DOHH2 (cell line): ENCODE results near the gene PTMS.

Experiments
- EZH2phosphoT487 ChIP-seq: fragments of 200-600 bp; sonication (generic); IDR thresholded peaks from 2 replicates; pipeline ENCODE4 v1.6.1; 2017; ENCODE audit warnings: borderline replicate concordance, mild to moderate bottlenecking, antibody characterized with exemption, low read length, moderate library complexity, mixed read lengths
- TF ChIP-seq, protein P1 (sequence below): fragments of 200-600 bp; sonication (generic); IDR thresholded peaks from one replicate; pipeline ENCODE4 v1.5.1; 2014; ENCODE audit warnings: antibody characterized with exemption, mild to moderate bottlenecking, low read depth, low read length; ENCODE audit not compliant: poor library complexity, severe bottlenecking

DNA sequence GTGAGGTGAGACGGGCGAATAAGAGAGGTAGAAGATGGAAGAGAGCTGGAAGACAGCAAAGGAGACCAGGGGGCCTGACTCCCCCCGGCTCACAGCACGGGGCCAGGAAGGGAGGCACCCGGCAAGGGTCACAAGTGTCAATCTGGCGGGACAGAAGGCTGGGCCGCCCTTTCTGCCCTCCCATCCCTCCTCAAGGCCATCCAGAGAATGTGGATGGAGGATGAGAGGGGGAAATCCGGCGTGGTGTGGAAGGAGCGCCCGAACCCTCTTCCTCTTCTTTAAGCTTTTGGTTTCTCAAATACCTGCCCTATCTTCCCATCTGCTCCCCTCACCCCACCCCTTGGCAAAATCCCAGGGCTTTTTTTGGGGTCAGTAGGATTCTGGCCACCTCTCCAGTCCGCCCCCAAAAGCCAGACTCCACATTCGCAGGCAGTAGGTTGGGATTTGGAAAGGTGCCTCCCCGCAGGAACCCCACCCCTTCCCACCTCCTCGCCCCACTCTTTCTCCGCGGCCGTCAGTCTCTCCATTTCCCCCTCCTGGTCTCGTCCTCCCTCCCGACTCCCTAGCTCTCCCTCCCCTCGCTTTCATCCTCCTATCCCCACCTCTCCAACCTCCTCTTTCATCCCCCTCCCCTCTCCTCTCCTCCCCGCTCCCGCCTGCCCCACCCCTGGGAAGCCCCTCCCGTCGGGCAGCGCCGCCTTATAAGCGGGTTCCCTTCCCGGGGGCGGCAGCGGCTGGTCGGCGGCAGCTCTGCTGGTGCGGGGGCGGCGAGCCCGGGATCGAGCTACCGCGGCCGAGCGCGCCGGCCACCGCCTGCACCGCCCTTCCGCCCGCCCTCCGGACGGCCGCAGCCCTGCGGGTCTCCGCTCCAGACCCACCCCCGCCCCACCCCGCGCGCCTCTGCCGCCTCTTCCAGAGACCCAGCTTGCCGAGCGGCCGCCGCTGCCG is at the start of gene PTMS:
- TF ChIP-seq, protein P1, sequence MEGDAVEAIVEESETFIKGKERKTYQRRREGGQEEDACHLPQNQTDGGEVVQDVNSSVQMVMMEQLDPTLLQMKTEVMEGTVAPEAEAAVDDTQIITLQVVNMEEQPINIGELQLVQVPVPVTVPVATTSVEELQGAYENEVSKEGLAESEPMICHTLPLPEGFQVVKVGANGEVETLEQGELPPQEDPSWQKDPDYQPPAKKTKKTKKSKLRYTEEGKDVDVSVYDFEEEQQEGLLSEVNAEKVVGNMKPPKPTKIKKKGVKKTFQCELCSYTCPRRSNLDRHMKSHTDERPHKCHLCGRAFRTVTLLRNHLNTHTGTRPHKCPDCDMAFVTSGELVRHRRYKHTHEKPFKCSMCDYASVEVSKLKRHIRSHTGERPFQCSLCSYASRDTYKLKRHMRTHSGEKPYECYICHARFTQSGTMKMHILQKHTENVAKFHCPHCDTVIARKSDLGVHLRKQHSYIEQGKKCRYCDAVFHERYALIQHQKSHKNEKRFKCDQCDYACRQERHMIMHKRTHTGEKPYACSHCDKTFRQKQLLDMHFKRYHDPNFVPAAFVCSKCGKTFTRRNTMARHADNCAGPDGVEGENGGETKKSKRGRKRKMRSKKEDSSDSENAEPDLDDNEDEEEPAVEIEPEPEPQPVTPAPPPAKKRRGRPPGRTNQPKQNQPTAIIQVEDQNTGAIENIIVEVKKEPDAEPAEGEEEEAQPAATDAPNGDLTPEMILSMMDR: no peak
- no peak for TF ChIP-seq EZH2phosphoT487
